Activated T-helper 1 cell treated with Interleukin-2 at 50 U/mL for 16 hours (primary cell): Measurements from ENCODE around the gene PIK3R2.

Experiments
- DNase-seq: peaks from one replicate; pipeline ENCODE4 v3.0.0-alpha.2; 2020; ENCODE audit warnings: low read depth

PIK3R2 gene

GRCh38 chr19:18173054-18173571 is 20.1 kb downstream of the PIK3R2 start:
- DNase-seq, result no peak

GRCh38 chr19:18173572-18174288 is 20.8 kb downstream of the PIK3R2 start, which contains the start of gene IFI30:
TSS of gene IFI30 (plus strand) at chr19:18173813. CDS start at chr19:18173842, 29 bp downstream.
- DNase-seq, result peak; percentile 45

GRCh38 chr19:18174983-18175382 is 22.0 kb downstream of the PIK3R2 start:
- no peak for DNase-seq

- no peak for DNase-seq
Measured at GRCh38 chr19:18176367-18177310, 23.7 kb downstream of the PIK3R2 start.

GRCh38 chr19:18179957-18180356 is 27.0 kb downstream of the PIK3R2 start:
- DNase-seq, result no peak

GRCh38 chr19:18183529-18183928 is 30.6 kb downstream of the PIK3R2 start:
- no peak for DNase-seq

GRCh38 chr19:18185538-18185937 is 32.6 kb downstream of the PIK3R2 start:
- no peak for DNase-seq

- no peak for DNase-seq
Measured at GRCh38 chr19:18190278-18190677, 37.3 kb downstream of the PIK3R2 start.

GRCh38 chr19:18191640-18192062 is 38.7 kb downstream of the PIK3R2 start:
- no peak for DNase-seq

- DNase-seq, result peak; percentile 97
Measured at GRCh38 chr19:18192673-18193387, 39.9 kb downstream of the PIK3R2 start, which contains the start of gene MPV17L2. TSS of gene MPV17L2 (plus strand) at chr19:18193218. CDS start at chr19:18193282, 64 bp downstream.

GRCh38 chr19:18193388-18194180 is 40.6 kb downstream of the PIK3R2 start:
- no peak for DNase-seq

- no peak for DNase-seq
Measured at GRCh38 chr19:18194181-18194530, 41.2 kb downstream of the PIK3R2 start.

- DNase-seq, result no peak
Measured at GRCh38 chr19:18194554-18195238, 41.7 kb downstream of the PIK3R2 start.

GRCh38 chr19:18196511-18196845 is 43.5 kb downstream of the PIK3R2 start:
- DNase-seq, result no peak

GRCh38 chr19:18197306-18197705 is 44.3 kb downstream of the PIK3R2 start:
- DNase-seq, result no peak

- no peak for DNase-seq
Measured at GRCh38 chr19:18197941-18198340, 45.0 kb downstream of the PIK3R2 start.

GRCh38 chr19:18198374-18198773 is 45.4 kb downstream of the PIK3R2 start:
- DNase-seq, result no peak

GRCh38 chr19:18202397-18202777 is 49.4 kb downstream of the PIK3R2 start:
- DNase-seq, result no peak

- no peak for DNase-seq
Measured at GRCh38 chr19:18202778-18203407, 49.9 kb downstream of the PIK3R2 start.

GRCh38 chr19:18203408-18203862 is 50.5 kb downstream of the PIK3R2 start:
- DNase-seq, result peak; percentile 32
